Stromal cell of bone marrow (primary cell): ENCODE results near the gene PLA2G6.

Experiments
- DNase-seq: peaks from one replicate; pipeline ENCODE4 v3.0.0-alpha.2; 2012; ENCODE audit warnings: low read depth

The PLA2G6 gene

DNA sequence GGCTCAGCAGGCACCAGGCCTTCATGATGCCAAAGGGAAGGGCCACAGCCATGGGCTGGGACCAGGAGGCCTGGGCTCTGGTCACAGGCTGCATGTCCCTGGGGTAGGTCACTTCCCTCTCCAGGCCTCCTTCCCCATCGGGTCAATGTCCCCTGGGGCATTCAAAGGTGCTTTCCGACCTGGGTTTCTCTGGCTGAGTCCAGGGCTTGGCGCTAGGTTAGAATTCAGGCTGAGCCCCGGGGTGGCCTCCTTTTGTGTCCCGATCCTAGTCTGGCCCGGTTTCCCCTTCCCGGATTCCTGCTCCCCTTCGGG lies 32.3 kb upstream of the PLA2G6 start:
- no peak for DNase-seq

DNA sequence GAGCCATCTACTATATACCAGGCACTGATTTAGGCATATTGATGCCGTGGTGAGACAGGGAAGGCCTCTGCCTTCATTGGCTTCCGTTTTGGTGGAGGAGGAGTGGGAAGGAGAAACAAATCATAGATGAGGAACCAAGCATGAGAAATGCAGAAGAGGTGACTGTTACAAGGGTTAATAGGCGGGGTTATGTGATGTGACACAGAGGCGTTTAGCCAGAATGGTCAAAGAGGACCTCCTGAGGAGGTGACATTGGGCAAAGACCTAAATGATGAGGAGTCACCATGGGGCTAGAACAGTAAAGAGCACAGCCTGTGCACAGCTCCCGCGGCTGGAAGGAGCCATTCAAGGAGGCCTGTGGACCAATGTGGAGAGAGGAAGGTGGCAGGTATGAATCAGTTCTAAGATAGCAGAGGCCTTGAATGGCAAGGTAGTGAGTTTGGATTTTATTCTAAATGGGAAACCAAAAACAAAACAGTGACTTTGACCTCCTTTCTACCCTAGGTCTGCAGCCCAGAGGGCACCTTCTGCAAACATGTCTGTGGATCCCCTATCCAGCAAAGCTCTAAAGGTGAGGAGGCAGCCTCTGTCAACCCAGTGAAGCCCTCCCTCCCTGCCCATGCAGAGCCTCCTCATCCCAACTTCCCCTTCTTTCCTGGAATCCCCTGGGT lies 31.8 kb upstream of the PLA2G6 start:
- no peak for DNase-seq

DNA sequence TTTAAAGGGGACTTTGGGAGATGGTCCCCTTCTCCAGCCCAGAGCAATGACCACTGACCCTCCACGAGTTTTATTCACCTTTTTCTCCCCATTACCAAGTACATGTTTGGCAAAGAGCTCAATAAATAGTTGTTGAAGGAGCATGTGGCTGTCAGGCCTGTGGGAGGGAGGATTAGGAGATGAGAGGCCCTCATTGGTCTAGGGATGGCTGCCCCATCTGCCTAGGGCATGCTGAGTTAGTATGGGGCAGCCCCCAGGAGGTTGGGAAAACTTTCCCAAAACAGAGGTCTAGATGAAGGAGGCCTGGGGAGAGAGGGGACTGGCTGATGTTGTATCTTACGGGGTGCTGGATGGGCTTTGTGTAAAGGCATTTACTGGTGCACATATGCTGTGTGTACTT lies 30.8 kb upstream of the PLA2G6 start:
- DNase-seq = no peak

DNA sequence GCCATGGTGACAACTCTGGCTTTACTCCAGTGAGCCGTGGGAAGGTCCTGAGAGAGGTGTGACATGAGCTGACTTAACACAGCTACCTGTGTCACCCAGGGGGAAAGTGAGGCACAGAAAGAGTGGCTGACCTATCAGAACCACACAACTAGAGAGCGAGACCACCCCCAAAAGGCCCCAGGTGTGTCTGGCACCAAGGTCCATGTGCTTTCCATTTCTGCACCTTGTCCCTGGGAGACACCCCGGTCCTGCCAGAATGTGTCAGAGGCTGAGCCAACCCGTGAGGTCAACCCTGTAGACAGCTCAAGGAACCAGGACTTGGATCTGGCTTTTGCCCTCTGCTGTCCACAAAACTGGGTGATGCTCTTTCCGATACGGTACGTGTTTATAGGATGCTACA lies 29.9 kb upstream of the PLA2G6 start:
- DNase-seq = no peak

DNA sequence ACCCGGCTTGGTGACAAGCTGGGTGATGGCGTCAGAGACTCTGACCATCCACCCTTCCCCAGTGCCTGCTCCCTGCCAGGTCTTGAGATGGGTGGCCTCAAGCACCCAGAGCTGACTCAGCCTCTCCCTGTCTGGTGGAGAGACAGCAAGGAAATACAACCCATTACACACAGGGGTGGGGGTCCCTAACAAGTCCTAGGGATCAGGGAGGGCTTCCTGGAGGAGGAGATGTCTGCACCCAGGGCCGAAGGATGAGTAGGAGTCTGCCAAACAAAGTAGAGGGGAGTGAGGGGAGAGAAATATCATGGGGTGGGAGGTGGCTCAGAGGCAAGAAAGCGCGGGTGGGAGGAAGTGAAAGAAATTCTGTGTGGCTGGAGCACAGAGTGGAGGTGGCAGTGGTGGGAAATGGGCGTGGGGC lies 26.9 kb upstream of the PLA2G6 start:
- DNase-seq = no peak

DNA sequence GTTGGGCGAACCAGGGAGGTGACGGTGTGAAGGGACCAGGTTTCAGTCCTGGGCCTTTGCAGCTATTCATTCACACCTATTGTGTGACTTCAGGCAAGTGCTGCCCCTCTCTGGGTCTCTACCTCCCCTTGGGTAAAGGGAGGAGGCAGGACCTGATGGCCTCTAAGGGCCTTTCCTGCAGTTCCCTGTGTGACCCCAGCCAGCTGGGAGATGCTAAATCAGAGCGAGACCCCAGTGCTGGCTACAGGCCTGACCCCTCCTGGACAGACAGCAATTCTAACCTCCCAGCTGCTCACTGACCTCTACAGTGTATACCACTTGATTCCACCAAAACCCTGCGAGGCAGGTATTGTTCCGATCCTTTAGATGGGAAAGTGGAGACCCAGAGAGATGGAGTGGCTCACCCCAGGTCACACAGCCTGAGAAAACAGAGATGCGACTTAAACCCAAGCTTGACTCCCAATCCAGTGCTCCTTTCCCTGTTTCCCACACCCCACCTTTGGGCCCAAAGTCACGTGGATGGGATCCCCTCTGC lies 26.3 kb upstream of the PLA2G6 start:
- no peak for DNase-seq

DNA sequence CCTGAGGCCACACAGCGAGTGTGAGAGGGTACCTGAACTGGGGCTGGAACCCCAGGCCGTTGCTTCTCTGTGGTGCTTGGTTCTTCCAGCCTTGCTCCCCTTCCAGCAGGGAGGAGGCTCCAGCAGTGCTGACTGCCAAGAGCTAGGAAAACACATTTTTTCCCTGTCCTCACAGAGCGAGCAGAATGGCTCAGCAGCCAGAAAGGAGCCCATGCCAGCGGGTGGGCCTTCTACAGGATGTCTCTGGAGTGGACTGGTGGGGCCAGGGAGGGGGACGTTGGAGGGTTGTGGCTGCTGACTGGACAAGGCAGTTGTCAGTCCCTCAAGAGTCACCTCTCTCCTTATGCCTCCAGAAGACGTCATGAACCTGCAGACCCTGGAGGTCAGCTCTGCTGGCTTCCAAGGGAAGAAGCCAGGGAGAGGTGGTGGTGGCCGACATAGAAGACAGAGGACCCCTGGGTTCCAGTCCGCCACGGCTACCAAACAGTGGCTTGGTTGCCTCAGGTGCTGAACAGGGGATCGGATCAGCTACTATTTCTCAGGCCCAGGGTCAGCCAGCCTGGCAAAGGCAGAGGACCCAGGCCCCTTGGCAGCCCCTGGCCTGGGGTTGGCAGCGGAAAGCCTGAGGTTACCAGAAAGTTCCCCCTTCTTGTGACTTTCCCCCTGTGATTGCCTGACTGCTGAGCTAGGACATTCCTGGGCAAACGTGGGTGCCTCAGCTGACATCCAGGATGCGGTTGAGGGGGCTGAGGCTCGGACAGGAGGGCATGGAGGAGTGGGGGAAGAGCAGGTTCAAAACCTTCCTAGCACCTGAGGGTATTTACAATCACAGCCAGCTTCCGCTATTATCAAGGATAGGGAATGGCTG lies 23.9 kb upstream of the PLA2G6 start:
- DNase-seq = peak; percentile 90

DNA sequence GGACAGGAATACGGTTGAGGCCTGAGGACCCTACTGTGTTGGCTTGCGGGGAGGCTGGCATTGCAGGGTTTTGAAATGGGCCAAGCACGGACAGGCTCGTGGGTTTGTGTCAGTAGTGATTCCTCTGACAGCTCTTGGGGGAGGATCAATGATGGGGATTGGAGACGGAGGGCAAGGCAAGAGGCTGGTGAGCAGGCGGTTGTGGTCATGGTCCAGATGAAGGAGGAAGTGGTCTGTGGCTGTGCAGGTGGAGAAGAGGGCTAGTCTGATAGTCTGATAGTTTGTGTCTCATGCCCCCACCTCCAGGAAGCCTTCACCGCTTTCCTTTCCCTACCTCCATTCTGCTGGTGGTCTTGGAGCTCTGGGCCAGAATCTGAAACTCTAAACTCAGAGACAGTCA lies 23.2 kb upstream of the PLA2G6 start:
- no peak for DNase-seq

DNA sequence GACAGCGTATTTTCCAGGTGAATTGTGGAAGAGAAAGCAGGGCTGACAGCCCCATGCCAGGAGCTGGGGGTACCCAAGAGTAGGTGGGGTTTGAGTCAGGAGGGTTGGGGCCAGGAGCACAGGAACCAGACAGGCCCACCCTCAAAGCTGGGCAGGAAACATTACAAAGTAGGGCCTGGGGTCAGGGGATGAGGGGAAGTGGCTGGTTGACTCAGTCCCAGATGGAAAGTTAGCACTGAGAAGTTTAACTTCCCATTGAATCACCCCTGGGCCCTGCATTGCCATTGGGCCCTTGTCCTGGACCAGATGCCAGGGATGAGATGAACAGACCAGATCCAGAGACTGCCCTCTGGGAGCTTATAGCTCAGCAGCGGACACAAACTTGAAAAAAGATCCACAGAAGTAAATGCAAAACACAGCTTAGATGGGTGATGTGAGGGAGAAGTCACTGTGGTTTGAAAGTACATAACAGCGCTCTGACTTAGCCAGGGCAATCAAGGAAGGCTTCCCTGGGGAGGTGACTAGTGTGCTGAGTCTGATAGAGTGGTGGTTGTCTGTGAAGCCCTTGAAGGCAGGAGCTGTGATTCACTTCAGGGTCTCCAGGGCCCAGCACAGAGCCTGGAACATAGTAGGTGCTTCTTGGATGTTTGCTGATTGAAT lies 22.4 kb upstream of the PLA2G6 start:
- peak; percentile 75 for DNase-seq

DNA sequence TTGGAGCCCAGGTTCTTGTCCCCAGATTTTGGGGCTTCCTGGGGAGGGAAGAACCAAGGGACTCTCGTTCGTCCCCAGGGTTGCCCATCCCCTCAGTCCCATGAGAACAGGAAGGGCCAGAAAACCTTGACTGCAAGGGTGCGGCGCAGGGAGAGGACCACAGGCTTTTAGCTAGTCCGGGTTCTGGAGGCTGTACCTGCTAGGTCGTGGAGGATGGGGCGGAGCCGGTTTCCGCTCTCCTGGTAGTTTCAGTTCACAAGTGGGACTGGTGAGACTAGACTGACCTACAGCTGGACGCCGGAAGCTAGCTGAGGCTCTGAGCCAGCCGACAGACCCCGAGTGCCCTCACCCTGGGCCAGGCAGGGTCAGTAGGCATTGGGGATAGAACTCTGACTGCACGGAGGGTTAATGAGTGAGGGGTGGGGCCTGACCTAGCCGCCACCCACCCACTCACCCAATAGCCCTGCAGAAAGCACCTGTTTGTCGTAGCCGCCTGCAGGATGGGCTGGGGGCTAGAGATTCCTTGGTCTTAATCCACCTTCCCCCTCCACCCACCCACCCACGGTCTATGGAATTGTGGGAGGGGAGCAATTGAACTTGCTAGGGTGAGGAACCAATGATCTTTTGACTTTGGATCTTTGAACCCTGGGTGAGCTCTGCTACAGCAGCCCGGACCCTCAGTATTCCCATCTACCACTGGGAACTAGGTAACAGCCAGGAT lies 21.6 kb upstream of the PLA2G6 start:
- DNase-seq = no peak

DNA sequence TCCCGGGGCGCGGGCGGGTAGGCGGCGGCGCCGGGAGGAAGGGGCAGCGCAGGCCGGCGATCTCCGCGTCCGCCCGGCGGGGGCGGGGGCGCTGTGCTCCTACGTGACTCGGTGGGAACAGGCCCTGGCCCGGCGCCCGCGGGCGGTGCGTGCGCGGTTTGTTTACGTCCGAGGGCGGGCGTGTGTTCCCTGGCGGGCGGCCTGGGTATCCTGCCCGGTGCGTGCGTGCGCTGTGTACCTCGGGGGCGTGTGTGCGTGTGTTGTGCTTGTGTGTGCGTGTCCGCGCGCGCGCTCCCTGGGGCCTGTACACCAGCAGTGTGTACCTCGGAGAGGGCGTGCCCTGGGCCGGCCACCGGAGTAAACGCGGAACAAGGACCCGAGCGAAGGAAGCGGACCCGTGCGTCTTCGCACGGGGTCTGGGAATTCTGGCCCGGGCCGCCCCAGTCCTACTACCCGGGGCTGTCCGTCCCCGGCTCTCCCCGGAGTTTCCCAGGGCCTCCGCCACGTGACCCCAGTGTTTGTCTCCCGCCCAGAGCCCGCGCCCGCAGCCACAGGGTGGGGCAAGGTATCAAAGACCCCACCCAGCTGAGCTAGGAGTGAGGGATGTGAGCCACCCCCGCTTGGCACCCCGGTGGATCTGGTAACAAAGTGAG lies 20.9 kb upstream of the PLA2G6 start:
- DNase-seq = peak; percentile 75

DNA sequence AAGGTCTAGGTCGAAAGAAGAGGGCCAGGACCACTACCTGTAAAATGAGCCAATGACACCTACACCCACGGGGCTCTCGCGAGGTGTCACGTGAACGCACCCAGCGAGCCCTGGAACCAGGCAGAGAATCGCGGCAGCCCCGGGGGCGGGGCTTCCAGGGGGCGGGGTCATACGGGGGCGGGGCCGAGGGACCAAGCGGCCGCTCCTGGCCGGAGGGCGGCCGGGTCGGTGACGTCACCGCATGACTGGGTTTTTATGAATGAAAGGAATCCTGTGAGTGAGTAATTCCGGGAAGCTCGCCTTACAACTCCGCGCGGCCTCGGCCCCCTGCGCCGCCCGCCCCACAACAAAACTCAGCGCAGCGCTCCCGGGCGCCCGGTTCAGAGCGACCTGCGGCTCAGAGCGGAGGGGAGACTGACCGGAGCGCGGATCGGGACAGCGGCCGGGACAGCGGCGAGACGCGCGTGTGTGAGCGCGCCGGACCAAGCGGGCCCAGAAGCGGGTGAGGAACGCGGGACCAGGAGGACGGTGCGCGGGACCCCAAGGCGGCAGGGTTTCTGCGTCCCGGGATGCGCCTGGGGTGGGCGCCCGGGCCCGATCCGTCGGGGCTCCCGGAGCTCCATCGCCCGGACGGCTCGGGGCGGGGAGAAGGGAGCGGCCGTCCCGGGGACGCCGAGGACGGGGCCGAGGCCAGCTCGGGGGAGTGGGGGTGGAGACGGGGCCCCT lies 20.2 kb upstream of the PLA2G6 start, which contains the start of gene MAFF:
Gene MAFF, plus strand, starts transcription at position 284 of the 726 bp plus-strand sequence. CDS start 11,860 bp downstream, outside the sequence.
- peak; percentile 96 for DNase-seq

DNA sequence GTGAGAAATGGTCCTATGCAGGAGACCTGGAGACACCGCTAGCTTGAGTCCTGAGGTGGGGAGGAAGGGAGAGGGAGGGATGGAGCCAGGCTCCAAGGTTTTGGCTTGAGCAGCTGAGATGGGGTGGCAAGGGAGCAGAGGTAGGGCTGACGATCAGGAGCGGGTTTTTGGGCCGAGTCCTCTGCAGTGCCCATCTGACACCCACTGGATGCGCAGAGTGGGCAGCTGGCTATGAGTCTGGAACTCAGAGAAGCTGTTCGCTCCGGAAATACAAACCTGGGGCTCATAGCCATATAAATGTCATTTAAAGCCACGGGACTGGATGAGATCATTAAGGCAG lies 19.7 kb upstream of the PLA2G6 start:
- no peak for DNase-seq

DNA sequence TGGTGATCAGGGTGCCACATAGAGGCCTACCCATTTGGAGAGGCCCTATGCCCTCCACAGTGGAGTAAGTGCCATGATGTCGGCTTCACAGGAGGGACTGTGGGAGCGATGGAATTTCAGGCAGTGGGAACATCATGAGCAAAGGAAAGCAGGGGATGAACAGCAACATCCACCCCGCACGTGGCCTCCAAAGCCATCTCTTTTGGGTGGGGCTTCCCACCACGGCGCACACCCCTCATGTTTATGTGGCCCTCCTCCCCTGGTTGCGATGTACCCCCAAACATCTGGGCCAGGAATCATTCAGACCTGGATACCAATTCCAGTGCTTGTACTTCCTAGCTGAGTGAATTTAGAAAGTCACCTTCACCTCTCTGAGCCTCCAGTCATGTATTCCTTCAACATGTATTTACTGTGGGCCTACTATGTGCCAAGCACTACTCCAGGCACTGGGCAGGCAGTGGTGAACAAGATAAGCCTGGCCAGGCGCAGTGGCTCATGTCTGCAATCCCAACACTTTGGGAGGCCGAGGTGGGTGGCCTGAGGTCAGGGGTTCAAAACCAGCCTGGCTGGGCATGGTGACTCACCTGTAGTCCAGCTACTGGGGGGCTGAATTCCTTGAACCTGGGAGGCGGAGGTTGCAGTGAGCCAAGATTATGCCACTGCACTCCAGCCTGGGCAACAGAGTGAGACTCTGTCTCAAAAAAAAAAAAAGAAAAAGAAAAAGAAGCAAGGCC lies 18.4 kb upstream of the PLA2G6 start:
- DNase-seq = no peak

DNA sequence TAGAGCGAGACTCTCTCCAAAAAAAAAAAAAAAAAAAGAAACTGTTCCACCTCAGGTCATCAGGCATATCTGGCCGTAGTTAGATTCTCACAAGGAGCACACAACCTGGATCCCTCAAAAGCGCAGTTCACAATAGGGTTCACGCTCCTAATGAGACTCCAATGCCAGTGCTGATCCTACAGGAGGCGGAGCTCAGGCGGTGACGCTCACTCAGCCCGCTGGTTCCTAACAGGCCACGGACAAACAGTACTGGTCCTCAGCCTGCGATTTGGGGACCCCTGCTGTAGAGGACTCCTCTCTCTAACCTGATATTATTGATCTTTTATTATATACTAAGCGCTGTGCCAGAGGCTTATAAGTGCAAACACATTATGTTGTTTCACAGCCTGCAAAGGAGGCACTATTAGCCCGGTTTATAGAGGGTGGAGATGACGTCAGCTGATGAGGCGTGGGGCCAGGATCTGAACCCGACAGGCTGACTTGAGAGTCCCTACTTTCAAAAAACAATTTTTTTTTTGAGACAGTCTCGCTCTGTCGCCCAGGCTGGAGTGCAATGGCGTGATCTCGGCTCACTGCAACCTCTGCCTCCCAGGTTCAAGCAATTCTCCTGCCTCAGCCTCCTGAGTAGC lies 15.3 kb upstream of the PLA2G6 start:
- DNase-seq = no peak

DNA sequence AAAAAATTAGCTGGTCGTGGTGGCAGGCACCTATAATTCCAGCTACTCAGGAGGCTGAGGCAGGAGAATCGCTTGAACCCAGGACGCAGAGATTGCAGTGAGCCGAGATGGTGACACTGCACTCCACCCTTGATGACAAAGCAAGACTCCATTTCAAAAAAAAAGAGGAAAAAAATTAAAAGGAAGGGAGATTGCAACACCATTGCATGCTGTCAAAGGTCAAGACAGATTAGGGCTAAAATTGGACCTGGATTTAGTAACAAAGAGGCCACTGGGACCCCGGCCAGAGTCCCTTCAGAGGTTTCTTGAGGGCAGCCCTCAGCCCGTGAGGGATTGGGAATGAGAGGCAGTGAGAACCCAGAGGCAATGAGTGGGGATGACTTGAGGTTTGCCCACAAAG lies 11.9 kb upstream of the PLA2G6 start:
- DNase-seq = no peak

DNA sequence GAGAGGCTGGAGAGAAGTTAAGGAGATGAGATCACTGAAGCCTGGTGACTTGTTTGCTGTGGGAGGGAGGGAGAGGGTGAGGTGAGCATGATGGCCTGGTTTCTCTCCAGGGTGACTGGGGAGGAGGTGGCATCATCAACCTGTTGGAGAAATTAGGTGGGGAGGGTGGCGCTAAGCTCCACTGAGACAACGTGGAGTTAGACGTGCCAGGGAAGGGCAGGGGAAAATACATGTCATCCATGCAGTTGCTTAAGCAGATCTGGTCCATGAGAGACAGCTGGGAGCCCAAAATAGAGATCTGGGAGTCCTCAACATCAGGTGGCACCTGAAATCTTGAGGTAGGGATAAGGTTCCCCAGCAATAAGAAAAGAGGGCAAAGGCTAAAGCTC lies 10.8 kb upstream of the PLA2G6 start:
- DNase-seq = no peak

DNA sequence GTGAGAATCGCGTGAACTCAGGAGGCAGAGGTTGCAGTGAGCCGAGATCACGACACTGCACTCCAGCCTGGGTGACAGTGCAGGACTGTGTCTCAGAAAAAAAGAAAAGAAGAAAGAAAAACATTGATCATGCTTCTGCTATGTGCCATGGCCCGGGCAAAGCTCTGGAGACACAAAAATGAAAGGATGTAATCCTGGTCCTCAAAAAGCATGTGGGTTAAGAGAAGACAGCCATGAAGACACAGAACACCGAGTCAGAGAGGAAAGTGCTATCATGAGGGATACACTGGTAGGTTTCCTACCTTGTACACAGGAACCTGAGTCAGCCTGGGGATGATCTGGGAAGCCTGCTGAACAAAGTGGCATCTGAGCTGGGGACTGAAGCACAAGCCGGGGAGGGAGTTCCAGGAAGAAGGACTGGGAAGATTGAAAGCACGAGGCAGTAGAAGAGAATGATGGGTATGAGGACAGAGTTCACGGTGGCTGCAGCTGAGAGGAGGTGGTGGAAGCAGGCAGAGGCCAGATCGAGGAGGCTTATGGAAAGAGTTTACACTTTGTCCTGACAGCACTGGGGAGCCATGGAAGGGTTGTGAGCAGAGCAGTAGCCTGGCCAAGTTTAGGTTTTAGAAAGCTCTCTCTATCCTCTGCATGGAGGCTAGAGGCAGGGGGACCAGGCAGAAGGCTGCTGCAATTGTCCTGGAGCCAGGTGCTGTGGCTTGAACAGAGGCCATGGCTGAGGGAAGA lies 10.3 kb upstream of the PLA2G6 start:
- no peak for DNase-seq

DNA sequence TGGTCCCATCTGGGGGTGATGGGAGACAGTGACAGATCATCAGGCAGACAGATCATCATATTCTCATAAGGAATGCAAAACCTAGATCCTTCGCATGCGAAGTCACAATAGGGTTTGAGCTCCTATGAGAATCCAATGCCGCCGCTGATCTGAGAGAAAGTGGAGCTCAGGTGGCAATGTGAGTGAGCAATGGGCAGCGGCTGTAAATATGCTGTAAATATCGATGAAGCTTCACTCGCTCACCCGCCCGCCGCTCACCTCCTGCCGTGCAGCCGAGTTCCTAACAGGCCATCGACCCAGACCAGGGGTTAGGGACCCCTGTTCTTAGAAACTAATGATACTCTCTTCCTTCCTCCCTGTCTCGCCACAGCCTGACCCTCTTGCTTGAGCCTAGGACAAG lies 9.4 kb upstream of the PLA2G6 start:
- no peak for DNase-seq
